Erythroblast (primary cell): ENCODE measurements around the gene FAM131B.

ENCODE experiments used
- GATA1 ChIP-seq: IDR thresholded peaks from 2 replicates; pipeline ENCODE4 v1.6.1; 2011; ENCODE audit warnings: low read depth, mild to moderate bottlenecking, control low read depth, low read length, moderate library complexity
- POLR2A ChIP-seq: IDR thresholded peaks from 2 replicates; pipeline ENCODE4 v1.6.1; 2011; ENCODE audit warnings: mild to moderate bottlenecking, low read length

- no peak for TF ChIP-seq POLR2A
- TF ChIP-seq GATA1 = no peak
Observed at GRCh38 chr7:143376396-143376795, 13.9 kb upstream of the FAM131B start.
